Activated CD4-positive, CD25-positive, alpha-beta regulatory T cell treated with anti-CD3 and anti-CD28 coated beads, Interleukin-2, amount 50 U/mL, for 72 hours (primary cell): ENCODE results near the gene KCNJ6.

ENCODE experiments used
- DNase-seq: peaks from one replicate; pipeline ENCODE4 v3.0.0; 2021

The KCNJ6 gene

GRCh38 chr21:37863842-37864241, 52.4 kb downstream of the KCNJ6 start:
- no peak for DNase-seq

GRCh38 chr21:37862536-37862935, 53.7 kb downstream of the KCNJ6 start:
- no peak for DNase-seq

GRCh38 chr21:37861561-37861960, 54.7 kb downstream of the KCNJ6 start:
- DNase-seq, result no peak

DNA sequence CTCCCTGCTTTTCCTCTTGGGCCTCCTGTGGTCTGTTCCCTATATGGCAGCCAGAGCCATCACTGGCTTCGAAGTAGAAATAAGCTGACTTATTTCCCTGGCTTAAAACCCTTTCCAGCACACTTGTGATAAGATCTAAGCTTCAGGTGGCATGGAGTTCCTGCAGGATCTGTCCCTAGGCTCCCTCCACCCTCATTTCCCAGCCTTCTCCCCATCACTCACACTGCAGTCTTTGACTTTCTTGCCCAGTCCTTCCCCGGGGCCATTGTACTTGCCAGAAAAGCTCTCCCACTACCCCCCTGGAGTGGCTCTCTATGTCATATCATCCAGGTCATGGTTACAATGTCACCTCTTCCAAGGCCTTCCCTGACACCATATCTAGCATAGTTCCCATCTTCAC, 55.8 kb downstream of the KCNJ6 start:
- no peak for DNase-seq

- no peak for DNase-seq
Observed at GRCh38 chr21:37855647-37856625, 60.3 kb downstream of the KCNJ6 start.

- DNase-seq, result no peak
Observed at GRCh38 chr21:37855271-37855646, 61.0 kb downstream of the KCNJ6 start.

DNA sequence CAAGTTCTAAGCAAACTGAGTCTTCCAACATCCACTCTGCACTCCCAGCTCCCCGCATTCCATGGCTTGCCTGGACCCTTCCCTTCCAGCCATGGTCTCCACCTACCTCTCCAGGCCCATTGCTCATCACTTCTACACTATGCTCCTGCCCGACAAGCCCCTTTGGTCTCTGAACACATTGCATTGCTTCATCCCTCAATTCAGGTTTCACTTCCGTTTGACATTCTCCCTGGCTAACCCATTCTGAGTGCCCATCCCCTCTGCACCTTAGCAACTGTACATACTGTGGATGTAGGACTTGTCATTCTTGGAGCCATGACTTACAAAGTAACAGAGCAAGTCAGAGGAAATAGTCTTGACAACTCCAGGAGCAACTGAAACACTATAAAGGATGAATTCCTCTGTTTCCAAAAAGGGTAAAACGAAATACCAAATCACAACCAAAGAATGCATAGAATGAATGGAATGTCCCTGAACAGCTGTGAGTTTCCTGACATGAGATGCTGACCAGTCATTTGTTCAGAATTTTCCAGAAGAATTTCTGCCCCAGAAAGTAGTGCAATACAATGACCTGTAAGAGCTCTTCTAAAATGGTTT, 66.7 kb downstream of the KCNJ6 start:
- DNase-seq, result no peak

DNA sequence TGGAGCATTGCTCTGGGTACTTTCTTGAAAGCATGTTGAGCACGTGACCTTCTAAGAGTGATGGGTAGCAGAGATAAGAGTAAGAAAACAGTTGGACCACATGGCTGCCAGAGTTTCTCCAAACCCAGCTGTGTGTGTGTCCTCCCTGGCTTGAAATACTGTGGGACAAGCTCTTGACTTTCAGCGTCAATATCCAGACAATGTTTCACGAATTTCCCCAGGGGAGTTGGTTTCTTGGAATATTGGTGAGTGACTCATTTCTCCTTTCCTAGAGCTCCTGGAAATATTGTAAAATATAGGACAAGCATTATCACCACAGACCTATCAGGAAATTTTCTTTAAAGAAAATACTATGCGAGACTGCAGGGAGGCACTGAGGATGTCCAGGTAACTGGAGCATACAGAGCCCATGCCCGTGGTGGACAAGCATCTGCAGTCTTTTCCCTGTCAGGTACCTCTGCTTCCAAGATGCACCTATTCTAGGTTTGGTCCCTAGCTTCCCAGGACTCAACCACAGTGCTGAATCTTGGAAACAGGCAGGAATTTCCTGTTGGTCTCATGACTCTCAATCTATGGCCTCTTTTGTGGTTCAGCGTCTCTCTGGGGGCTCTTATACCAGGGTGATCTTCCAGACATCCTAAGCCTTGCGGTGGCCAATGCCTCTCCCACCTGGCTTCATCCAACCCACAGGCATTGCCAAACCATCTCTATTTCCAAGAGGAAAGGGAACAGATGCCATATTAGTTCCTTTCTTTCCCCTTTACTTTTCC, 67.4 kb downstream of the KCNJ6 start:
- no peak for DNase-seq

GRCh38 chr21:37845535-37845934, 70.7 kb downstream of the KCNJ6 start:
- no peak for DNase-seq

- no peak for DNase-seq
Observed at GRCh38 chr21:37843191-37843590, 73.1 kb downstream of the KCNJ6 start.

GRCh38 chr21:37842163-37842919, 73.9 kb downstream of the KCNJ6 start:
- no peak for DNase-seq

DNA sequence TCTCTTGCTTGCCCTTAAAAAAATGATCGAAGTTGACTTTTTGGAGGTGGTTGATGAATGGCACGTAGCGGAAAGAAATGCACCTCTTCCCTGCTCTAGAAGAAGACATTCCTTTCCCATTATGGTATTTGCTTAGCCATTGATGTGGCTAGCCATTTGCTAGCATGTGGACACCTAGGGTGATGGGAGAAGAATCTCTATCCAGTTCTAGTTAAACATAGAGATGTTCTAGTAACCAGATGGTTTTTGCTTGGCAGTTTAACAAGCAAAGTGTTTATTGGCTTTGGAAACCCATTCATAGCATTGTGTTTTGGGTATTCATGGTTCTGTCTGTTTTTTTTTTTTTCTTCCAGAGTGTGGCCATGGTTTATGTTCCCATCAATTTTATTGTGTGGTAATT, 78.9 kb downstream of the KCNJ6 start:
- no peak for DNase-seq

- DNase-seq, result no peak
Observed at GRCh38 chr21:37835481-37835880, 80.8 kb downstream of the KCNJ6 start.

GRCh38 chr21:37833301-37833700, 83.0 kb downstream of the KCNJ6 start:
- DNase-seq, result no peak

DNA sequence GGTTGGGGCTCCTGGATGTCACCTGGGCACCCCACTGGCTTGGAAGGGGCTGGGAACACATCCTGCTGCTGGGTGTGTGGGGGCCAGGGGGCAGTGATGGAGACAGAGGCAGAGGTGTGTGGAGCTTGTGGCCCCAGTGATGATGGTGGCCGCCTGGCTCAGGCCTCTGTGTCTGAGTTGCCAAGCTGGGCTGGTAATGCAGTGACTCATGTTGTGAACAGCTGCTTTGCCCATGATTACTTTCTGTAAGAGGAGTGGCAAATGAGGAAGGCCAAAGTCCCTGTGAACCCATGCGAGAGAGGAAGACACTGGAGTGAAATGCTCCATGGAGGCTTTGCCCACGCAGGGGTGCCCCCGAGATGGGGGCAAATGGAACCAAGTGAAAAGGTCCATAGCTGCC, 86.8 kb downstream of the KCNJ6 start:
- DNase-seq, result no peak

- no peak for DNase-seq
Observed at GRCh38 chr21:37828991-37829390, 87.3 kb downstream of the KCNJ6 start.

GRCh38 chr21:37828556-37828955, 87.7 kb downstream of the KCNJ6 start:
- no peak for DNase-seq

GRCh38 chr21:37827913-37828312, 88.3 kb downstream of the KCNJ6 start:
- no peak for DNase-seq

- no peak for DNase-seq
Observed at GRCh38 chr21:37821786-37822450, 94.3 kb downstream of the KCNJ6 start.

- DNase-seq, result no peak
Observed at GRCh38 chr21:37821092-37821491, 95.2 kb downstream of the KCNJ6 start.

- no peak for DNase-seq
Observed at GRCh38 chr21:37819372-37819771, 96.9 kb downstream of the KCNJ6 start.

DNA sequence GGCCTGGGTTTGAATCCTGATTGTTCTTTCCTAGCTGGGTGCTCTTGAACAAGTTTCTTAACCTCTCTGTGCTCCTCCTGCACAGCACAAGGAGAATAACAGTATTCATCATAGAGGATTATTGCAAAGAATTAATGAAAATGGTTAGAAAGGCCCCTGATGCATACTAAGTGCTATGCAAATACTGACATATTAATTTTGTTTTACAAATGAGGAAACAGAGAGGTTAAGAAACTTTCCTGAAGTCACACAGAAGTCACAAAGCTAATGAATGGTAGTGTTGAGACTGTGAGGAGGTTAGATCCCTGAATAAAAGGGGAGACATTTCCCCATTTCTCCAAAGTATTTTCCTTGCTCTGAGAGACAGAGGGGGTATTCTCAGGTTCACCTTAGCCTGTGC, 99.0 kb downstream of the KCNJ6 start:
- no peak for DNase-seq
